IMR-90 (cell line): ENCODE measurements around the gene CLEC4G.

Source experiments
- BHLHE40 ChIP-seq: fragments of 150-350 bp; IDR thresholded peaks from 2 replicates; pipeline ENCODE4 v1.6.1; 2016; ENCODE audit warnings: mild to moderate bottlenecking, low read depth, low read length
- CEBPB ChIP-seq: IDR thresholded peaks from 2 replicates; pipeline ENCODE4 v1.6.1; 2012; ENCODE audit warnings: low read depth, low read length, improper control_type of control experiment
- CHD1 ChIP-seq: IDR thresholded peaks from 2 replicates; pipeline ENCODE4 v1.6.1; 2012; ENCODE audit warnings: low read depth, low read length, improper control_type of control experiment
- CTCF ChIP-seq: conservative IDR thresholded peaks from 2 replicates; pipeline ENCODE4 v1.5.1; 2012; ENCODE audit warnings: mild to moderate bottlenecking, low read depth, low read length, improper control_type of control experiment
- FOS ChIP-seq: fragments of 150-350 bp; IDR thresholded peaks from 2 replicates; pipeline ENCODE4 v1.6.1; 2016; ENCODE audit warnings: low read depth, low read length
- MAFK ChIP-seq: IDR thresholded peaks from 2 replicates; pipeline ENCODE4 v1.6.1; 2012; ENCODE audit warnings: low read depth, low read length, improper control_type of control experiment
- MAZ ChIP-seq: IDR thresholded peaks from 2 replicates; pipeline ENCODE4 v1.6.1; 2012; ENCODE audit warnings: low read depth, mild to moderate bottlenecking, low read length, improper control_type of control experiment, moderate library complexity, borderline replicate concordance
- POLR2A ChIP-seq: IDR thresholded peaks from 2 replicates; pipeline ENCODE4 v1.6.1; 2012; ENCODE audit warnings: mild to moderate bottlenecking, low read depth, low read length
- RCOR1 ChIP-seq: IDR thresholded peaks from 2 replicates; pipeline ENCODE4 v1.6.1; 2012; ENCODE audit warnings: mild to moderate bottlenecking, low read length, improper control_type of control experiment; ENCODE audit not compliant: insufficient replicate concordance
- SMC3 ChIP-seq: fragments of 150-350 bp; IDR thresholded peaks from 2 replicates; pipeline ENCODE4 v1.6.1; 2016; ENCODE audit warnings: low read depth, mild to moderate bottlenecking, antibody characterized with exemption, low read length, moderate library complexity
- USF2 ChIP-seq: fragments of 150-350 bp; IDR thresholded peaks from 2 replicates; pipeline ENCODE4 v1.6.1; 2017; ENCODE audit warnings: mild to moderate bottlenecking, antibody characterized with exemption, low read length, low read depth

GRCh38 chr19:7690779-7691258 is 41.1 kb downstream of the CLEC4G start:
- TF ChIP-seq RCOR1 (no peak), MAFK (no peak), CTCF (no peak), POLR2A (no peak), SMC3 (no peak), FOS (no peak), BHLHE40 (no peak), CEBPB (no peak), USF2 (no peak), CHD1 (no peak), MAZ (no peak)
